ENCODE data around the gene GALM.

The GALM gene

DNA sequence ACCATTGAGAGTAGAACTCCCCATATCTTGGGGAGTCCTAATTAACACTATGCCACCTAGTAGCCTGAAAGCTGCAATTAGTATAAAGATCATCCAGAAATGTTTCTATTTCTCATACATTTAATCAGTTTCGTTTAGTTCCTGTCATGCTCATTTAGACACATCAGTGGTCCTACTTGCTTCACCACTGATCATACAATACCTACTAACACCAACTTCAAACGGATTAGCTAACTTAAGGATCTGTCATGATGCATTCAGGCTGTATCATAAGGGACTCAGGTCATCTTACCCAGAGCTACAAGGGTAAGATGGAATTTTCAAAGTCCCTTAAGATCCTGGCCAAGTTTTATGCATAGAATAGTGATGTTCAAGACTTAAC lies 78.5 kb downstream of the GALM start:
- H3K36me3 ChIP-seq (ENCODE audit: control insufficient read depth, low read length) = peaks cover 89% of the 10 kb centered on the region
- H3K9me3 ChIP-seq (ENCODE audit: control insufficient read depth, insufficient read depth, low read length) = no peaks in the 10 kb centered on the region
- no peak overlapping the region for H3K4me3 ChIP-seq (ENCODE audit: low read length)
- H4K20me1 ChIP-seq (ENCODE audit: control insufficient read depth, insufficient read depth, low read depth, low read length) = peaks cover 50% of the 10 kb centered on the region
- H3K9me2 ChIP-seq (replicated peaks; ENCODE audit: control insufficient read depth, low read length) = no peaks in the 10 kb centered on the region
- peaks cover 19% of the 10 kb centered on the region for H3K4me1 ChIP-seq (ENCODE audit: control insufficient read depth, low read length)
- no peak overlapping the region for H3K4me2 ChIP-seq (ENCODE audit: low read length)
- H3F3A ChIP-seq (ENCODE audit: control insufficient read depth, insufficient read depth) = peaks cover 85% of the 10 kb centered on the region
- no peaks in the 10 kb centered on the region for H3K27me3 ChIP-seq (ENCODE audit: control insufficient read depth, low read length)
- peaks cover 70% of the 10 kb centered on the region for H3K79me2 ChIP-seq (ENCODE audit: control insufficient read depth, low read length)
- no peak for TF ChIP-seq CTCF (IDR thresholded peaks at IDR 0.05; ENCODE audit: low read depth, low read length, poor library complexity, severe bottlenecking)
- TF ChIP-seq EZH2phosphoT487 (IDR thresholded peaks at IDR 0.05; ENCODE audit: borderline replicate concordance, low read length) = no peak
- no peak overlapping the region for H3K27ac ChIP-seq (ENCODE audit: low read depth, low read length)

DNA sequence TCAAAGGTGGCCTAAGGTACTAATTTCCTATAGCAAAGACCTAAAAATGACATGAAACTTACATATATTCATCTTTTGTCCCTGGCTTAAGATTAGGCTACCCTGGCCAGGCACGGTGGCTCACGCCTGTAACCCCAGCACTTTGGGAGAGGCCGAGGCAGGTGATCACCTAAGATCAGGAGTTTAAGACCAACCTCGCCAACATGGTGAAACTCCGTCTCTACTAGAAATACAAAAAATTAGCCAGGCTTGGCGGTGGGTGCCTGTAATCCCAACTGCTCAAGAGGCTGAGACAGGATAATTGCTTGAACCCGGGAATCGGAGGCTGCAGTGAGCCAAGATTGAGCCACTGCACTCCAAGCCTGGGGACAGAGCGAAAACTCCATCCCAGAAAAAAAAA lies 79.4 kb downstream of the GALM start:
- no peak overlapping the region for H3K4me2 ChIP-seq (ENCODE audit: low read length)
- no peaks in the 10 kb centered on the region for H3K9me2 ChIP-seq (replicated peaks; ENCODE audit: control insufficient read depth, low read length)
- H3K4me1 ChIP-seq (ENCODE audit: control insufficient read depth, low read length) = peaks cover 25% of the 10 kb centered on the region
- peaks cover 90% of the 10 kb centered on the region for H3F3A ChIP-seq (ENCODE audit: control insufficient read depth, insufficient read depth)
- H3K79me2 ChIP-seq (ENCODE audit: control insufficient read depth, low read length) = peaks cover 79% of the 10 kb centered on the region
- TF ChIP-seq CTCF (IDR thresholded peaks at IDR 0.05; ENCODE audit: low read depth, low read length, poor library complexity, severe bottlenecking) (no peak), EZH2phosphoT487 (IDR thresholded peaks at IDR 0.05; ENCODE audit: borderline replicate concordance, low read length) (no peak)
- no peak overlapping the region for H3K27ac ChIP-seq (ENCODE audit: low read depth, low read length)
- peaks cover 91% of the 10 kb centered on the region for H3K36me3 ChIP-seq (ENCODE audit: control insufficient read depth, low read length)
- H3K27me3 ChIP-seq (ENCODE audit: control insufficient read depth, low read length) = no peaks in the 10 kb centered on the region
- no peaks in the 10 kb centered on the region for H3K9me3 ChIP-seq (ENCODE audit: control insufficient read depth, insufficient read depth, low read length)
- no peak overlapping the region for H3K4me3 ChIP-seq (ENCODE audit: low read length)
- H4K20me1 ChIP-seq (ENCODE audit: control insufficient read depth, insufficient read depth, low read depth, low read length) = peaks cover 52% of the 10 kb centered on the region

- Histone ChIP-seq H3K4me1 (ENCODE audit: control insufficient read depth, low read length) (peaks cover 30% of the 10 kb centered on the region), H3K79me2 (ENCODE audit: control insufficient read depth, low read length) (peaks cover 87% of the 10 kb centered on the region), H3K27ac (ENCODE audit: low read depth, low read length) (no peak overlapping the region), H3K27me3 (ENCODE audit: control insufficient read depth, low read length) (no peaks in the 10 kb centered on the region), H3K4me2 (ENCODE audit: low read length) (peak overlapping the region; percentile 90; the same call in 1 of the 2 replicates), H3K9me2 (replicated peaks; ENCODE audit: control insufficient read depth, low read length) (no peaks in the 10 kb centered on the region), H3K9me3 (ENCODE audit: control insufficient read depth, insufficient read depth, low read length) (no peaks in the 10 kb centered on the region), H3F3A (ENCODE audit: control insufficient read depth, insufficient read depth) (peaks cover 79% of the 10 kb centered on the region), H3K4me3 (ENCODE audit: low read length) (no peak overlapping the region), H3K36me3 (ENCODE audit: control insufficient read depth, low read length) (peaks cover 86% of the 10 kb centered on the region), H4K20me1 (ENCODE audit: control insufficient read depth, insufficient read depth, low read depth, low read length) (peaks cover 47% of the 10 kb centered on the region)
- no peak for TF ChIP-seq CTCF (IDR thresholded peaks at IDR 0.05; ENCODE audit: low read depth, low read length, poor library complexity, severe bottlenecking)
- no peak for TF ChIP-seq EZH2phosphoT487 (IDR thresholded peaks at IDR 0.05; ENCODE audit: borderline replicate concordance, low read length)
Measured at GRCh38 chr2:38747007-38747424, 81.1 kb downstream of the GALM start.
